Right cardiac atrium (tissue), 5 donors: ENCODE measurements around the gene HM13. TPM values are rescaled to one million over a fixed set of nuclear protein-coding genes. Genes with fewer than 3 reads are reported as not detected.
"Not testable (repeated sequence)": the region's sequence is repeated elsewhere in the genome, so short reads cannot be mapped to it uniquely, and the experiment has no call there.

ENCODE experiments used
- ATAC-seq, 2 donors: fragments of 200-7000 bp; cut with Tn5 transposase; one replicate each; pipeline versions ENCODE4 v1.8.0 to v1.9.1; 2020; ENCODE audit warnings: moderate library complexity in 2 of 2, mild to moderate bottlenecking in 1 of 2
- DNase-seq, 3 donors: peaks; one replicate each; pipeline ENCODE4 v3.0.0-alpha.2; 2020
- H3K27ac ChIP-seq: one replicate; pipeline ENCODE4 v1.5.1; 2013; ENCODE audit warnings: mild to moderate bottlenecking, low read length, control low read depth, moderate library complexity
- H3K27me3 ChIP-seq: one replicate; pipeline ENCODE4 v1.6.1; 2013; ENCODE audit not compliant: control insufficient read depth, insufficient read depth
- H3K4me1 ChIP-seq: one replicate; pipeline ENCODE4 v1.6.1; 2013; ENCODE audit warnings: low read length; ENCODE audit not compliant: control insufficient read depth, insufficient read depth
- H3K4me3 ChIP-seq: one replicate; pipeline ENCODE4 v1.5.1; 2013; ENCODE audit warnings: low read length, control low read depth
- H3K9me3 ChIP-seq: one replicate; pipeline ENCODE4 v1.6.1; 2013; ENCODE audit warnings: low read length; ENCODE audit not compliant: control insufficient read depth
- WGBS: extraction: QIAGEN DNeasy Blood & Tissue Kit; methylation state at CpG from one replicate; pipeline ENCODE4 v1.1.7; 2013; 5-methylcytosine and 5-hydroxymethylcytosine counted together
- intact Hi-C, 4 donors: fragments of 100-400 bp; cut with DNase I; formaldehyde crosslinking; loops; one replicate each; pipeline versions ENCODE4 v1.11.0 to v1.14.0; 2022 to 2023
- polyA plus RNA-seq: library from polyadenylated mRNA; stranded (reverse); fragments of 200-250 nt; gene quantifications from one replicate; pipeline ENCODE4 v1.2.3, GENCODE V29; 2013
- total RNA-seq, 4 donors: library from RNA; stranded (reverse); fragmentation: NEBNext Ultra II Directional; extraction: Animal tissue kit (Norgen Biotek cat#: 25700); gene quantifications; one replicate each; pipeline ENCODE4 v1.2.1, GENCODE V29; 2021
- donor health status: healthy with polysubstance abuse.
- donor health status: DM: no; HTN: yes; CAD: no.
- donor health status: DM: no; HTN: no; CAD: no.
- donor health status: DM: no; HTN: yes; CAD: no; lungs with severe emphysema.
- donor health status: DM: yes; HTN: yes; CAD: no.

HM13 gene
- total and polyA plus RNA-seq, 5 donors, result 40.0 to 80.2 (median 60.9) TPM

GRCh38 chr20:31523361-31524283 lies 9.4 kb downstream of the HM13 start:
- DNase-seq (peak in 2 of 3 donors; percentile 46 to 52), ATAC-seq (peak; percentile 75 to 79)
- H3K27ac ChIP-seq, result no peak overlapping the region
- H3K4me3 ChIP-seq, result no peak overlapping the region
- H3K4me1 ChIP-seq, result peaks cover 2% of the 10 kb centered on the region
- 81% methylated on average over 8 of the region's 8 CpGs for WGBS
- no peaks in the 10 kb centered on the region for H3K9me3 ChIP-seq
- intact Hi-C loops, result no loop called here
- H3K27me3 ChIP-seq, result no peaks in the 10 kb centered on the region

- intact Hi-C loops, result no loop called here
- Histone ChIP-seq H3K9me3 (no peaks in the 10 kb centered on the region), H3K27ac (no peak overlapping the region), H3K4me1 (no peaks in the 10 kb centered on the region), H3K27me3 (no peaks in the 10 kb centered on the region), H3K4me3 (no peak overlapping the region)
- ATAC-seq (no peak), DNase-seq (no peak)
- WGBS, result 91% methylated on average over 6 of the region's 6 CpGs
These were observed 13.0 kb downstream of the HM13 start for GRCh38 chr20:31527266-31527665.

- DNase-seq (no peak), ATAC-seq (no peak)
- Histone ChIP-seq H3K4me1 (no peaks in the 10 kb centered on the region), H3K9me3 (no peaks in the 10 kb centered on the region), H3K27me3 (no peaks in the 10 kb centered on the region), H3K4me3 (no peak overlapping the region), H3K27ac (no peak overlapping the region)
- intact Hi-C loops, result no loop called here
These were observed 21.1 kb downstream of the HM13 start for GRCh38 chr20:31535298-31535697.

GRCh38 chr20:31536575-31536974 lies 22.3 kb downstream of the HM13 start:
- ATAC-seq (no peak), DNase-seq (no peak)
- H3K9me3 ChIP-seq, result no peaks in the 10 kb centered on the region
- no peak overlapping the region for H3K27ac ChIP-seq
- H3K27me3 ChIP-seq, result no peaks in the 10 kb centered on the region
- intact Hi-C loops, result no loop called here
- no peak overlapping the region for H3K4me3 ChIP-seq
- 93% methylated on average over 5 of the region's 5 CpGs for WGBS
- no peaks in the 10 kb centered on the region for H3K4me1 ChIP-seq

GRCh38 chr20:31537116-31537871 lies 23.1 kb downstream of the HM13 start:
- Histone ChIP-seq H3K27ac (no peak overlapping the region), H3K27me3 (no peaks in the 10 kb centered on the region), H3K4me1 (no peaks in the 10 kb centered on the region), H3K9me3 (no peaks in the 10 kb centered on the region), H3K4me3 (no peak overlapping the region)
- ATAC-seq, result no peak
- no peak for DNase-seq
- 88% methylated on average over 8 of the region's 8 CpGs for WGBS
- intact Hi-C loops, result no loop called here

GRCh38 chr20:31537890-31538289 lies 23.6 kb downstream of the HM13 start:
- no peaks in the 10 kb centered on the region for H3K9me3 ChIP-seq
- H3K4me3 ChIP-seq, result no peak overlapping the region
- no peak for ATAC-seq
- H3K4me1 ChIP-seq, result no peaks in the 10 kb centered on the region
- H3K27ac ChIP-seq, result no peak overlapping the region
- 63% methylated on average over 4 of the region's 4 CpGs for WGBS
- intact Hi-C loops, result no loop called here
- no peak for DNase-seq
- no peaks in the 10 kb centered on the region for H3K27me3 ChIP-seq

- H3K27ac ChIP-seq, result no peak overlapping the region
These were observed 24.1 kb downstream of the HM13 start for GRCh38 chr20:31538326-31538725.

GRCh38 chr20:31539636-31540035 lies 25.4 kb downstream of the HM13 start:
- DNase-seq, H3K9me3 ChIP-seq, H3K27ac ChIP-seq, H3K4me3 ChIP-seq, intact Hi-C loops, H3K27me3 ChIP-seq, ATAC-seq, H3K4me1 ChIP-seq: not testable (repeated sequence)
- 96% methylated on average over 3 of the region's 3 CpGs for WGBS

More at GRCh38 chr20:31538326-31538725, 24.1 kb downstream of the HM13 start:
- Histone ChIP-seq H3K4me3 (no peak overlapping the region), H3K9me3 (no peaks in the 10 kb centered on the region), H3K4me1 (no peaks in the 10 kb centered on the region), H3K27me3 (no peaks in the 10 kb centered on the region)
- WGBS, result 93% methylated on average over 4 of the region's 4 CpGs
- intact Hi-C loops, result no loop called here
- ATAC-seq, result no peak
- no peak for DNase-seq

GRCh38 chr20:31540406-31540805 lies 26.2 kb downstream of the HM13 start:
- intact Hi-C loops, result no loop called here
- no peaks in the 10 kb centered on the region for H3K4me1 ChIP-seq
- no peaks in the 10 kb centered on the region for H3K9me3 ChIP-seq
- ATAC-seq (no peak), DNase-seq (no peak)
- WGBS, result 97% methylated on average over 3 of the region's 3 CpGs
- H3K27me3 ChIP-seq, result no peaks in the 10 kb centered on the region
- no peak overlapping the region for H3K27ac ChIP-seq
- H3K4me3 ChIP-seq, result no peak overlapping the region

GRCh38 chr20:31542201-31542842 lies 28.1 kb downstream of the HM13 start:
- H3K9me3 ChIP-seq, result no peaks in the 10 kb centered on the region
- H3K4me3 ChIP-seq, result no peak overlapping the region
- ATAC-seq, result no peak
- intact Hi-C loops, result no loop called here
- 73% methylated on average over 7 of the region's 7 CpGs for WGBS
- no peaks in the 10 kb centered on the region for H3K4me1 ChIP-seq
- DNase-seq, result no peak
- no peak overlapping the region for H3K27ac ChIP-seq
- no peaks in the 10 kb centered on the region for H3K27me3 ChIP-seq

- DNase-seq (no peak), ATAC-seq (no peak)
- no peaks in the 10 kb centered on the region for H3K27me3 ChIP-seq
- 98% methylated on average over 8 of the region's 8 CpGs for WGBS
- H3K9me3 ChIP-seq, result no peaks in the 10 kb centered on the region
- no peaks in the 10 kb centered on the region for H3K4me1 ChIP-seq
- H3K4me3 ChIP-seq, result no peak overlapping the region
- intact Hi-C loops, result no loop called here
- H3K27ac ChIP-seq, result no peak overlapping the region
These were observed 28.7 kb downstream of the HM13 start for GRCh38 chr20:31542963-31543362.
